DND-41 (cell line): ENCODE data around the gene NUDT19.
A peak's percentile ranks its signal among the peaks of the same experiment; 100 is the strongest.
"Not testable (repeated sequence)": the region's sequence is repeated elsewhere in the genome, so short reads cannot be mapped to it uniquely, and the experiment has no call there.

Source experiments
- ATAC-seq: fragments of 200-7000 bp; cut with Tn5 transposase; 3 replicates; pipeline ENCODE4 v1.9.1; 2021; ENCODE audit warnings: low read depth; ENCODE audit not compliant: insufficient read depth
- DNase-seq: peaks from one replicate; pipeline ENCODE4 v3.0.0-alpha.2; 2020
- H2AFZ ChIP-seq: 2 replicates; pipeline ENCODE4 v1.6.0; 2012; ENCODE audit warnings: low read depth, low read length
- H3K27ac ChIP-seq: 2 replicates; pipeline ENCODE4 v1.5.1; 2012; ENCODE audit warnings: low read length, inconsistent platforms
- H3K27me3 ChIP-seq: fragments of 200-600 bp; sonication (generic); 2 replicates; pipeline ENCODE4 v1.6.0; 2012; ENCODE audit warnings: low read length, mild to moderate bottlenecking, inconsistent platforms; ENCODE audit not compliant: insufficient read depth, poor library complexity
- H3K36me3 ChIP-seq: 2 replicates; pipeline ENCODE4 v1.5.1; 2012; ENCODE audit warnings: low read length, inconsistent platforms; ENCODE audit not compliant: insufficient read depth
- H3K4me1 ChIP-seq: 2 replicates; pipeline ENCODE4 v1.5.1; 2012; ENCODE audit warnings: mild to moderate bottlenecking, low read length; ENCODE audit not compliant: insufficient read depth
- H3K4me2 ChIP-seq: 2 replicates; pipeline ENCODE4 v1.6.0; 2012; ENCODE audit warnings: mild to moderate bottlenecking, moderate library complexity, low read length, inconsistent platforms; ENCODE audit not compliant: insufficient read depth
- H3K4me3 ChIP-seq, 2 experiments: fragments of 200-600 bp in 1 of 2; shearing (Covaris generic) in 1 of 2; 2 replicates each; pipeline ENCODE4 v1.5.1; 2012 to 2016; ENCODE audit warnings: inconsistent platforms in 2 of 2, low read length in 2 of 2, mild to moderate bottlenecking in 2 of 2, low read depth in 1 of 2, moderate library complexity in 1 of 2
- H3K79me2 ChIP-seq: 2 replicates; pipeline ENCODE4 v1.6.0; 2012; ENCODE audit warnings: low read length, inconsistent platforms; ENCODE audit not compliant: insufficient read depth
- H3K9ac ChIP-seq: 2 replicates; pipeline ENCODE4 v1.6.0; 2012; ENCODE audit warnings: low read depth, mild to moderate bottlenecking, inconsistent platforms, low read length, moderate library complexity
- H3K9me3 ChIP-seq: 2 replicates; pipeline ENCODE4 v1.5.1; 2012; ENCODE audit warnings: low read length, moderate library complexity, mild to moderate bottlenecking, inconsistent platforms; ENCODE audit not compliant: insufficient read depth, severe bottlenecking
- H4K20me1 ChIP-seq: 2 replicates; pipeline ENCODE4 v1.6.0; 2012; ENCODE audit warnings: low read length; ENCODE audit not compliant: insufficient read depth
- CTCF ChIP-seq: IDR thresholded peaks from 2 replicates; pipeline ENCODE4 v1.5.1; 2012; ENCODE audit warnings: borderline replicate concordance, low read length, moderate library complexity, mild to moderate bottlenecking; ENCODE audit not compliant: poor library complexity, severe bottlenecking; ENCODE audit errors: extremely low read depth
- EZH2 ChIP-seq: IDR thresholded peaks from 3 replicates; pipeline ENCODE4 v1.6.1; 2012; ENCODE audit warnings: borderline replicate concordance, low read depth, mild to moderate bottlenecking, moderate library complexity, low read length, inconsistent platforms; ENCODE audit not compliant: severe bottlenecking

NUDT19 gene

GRCh38 chr19:32688311-32688710 lies 3.3 kb upstream of the NUDT19 start:
- peaks cover 8% of the 10 kb centered on the region; the same call in 1 of the 2 replicates for H3K36me3 ChIP-seq
- H3K4me3 ChIP-seq, result no peak overlapping the region
- no peak overlapping the region for H3K4me2 ChIP-seq
- no peak for TF ChIP-seq EZH2
- TF ChIP-seq CTCF, result no peak
- H3K27ac ChIP-seq, result no peak overlapping the region
- H3K9me3 ChIP-seq, result peaks cover 2% of the 10 kb centered on the region
- DNase-seq, result no peak
- peaks cover 25% of the 10 kb centered on the region for H3K4me1 ChIP-seq
- peaks cover 3% of the 10 kb centered on the region; the same call in 1 of the 2 replicates for H4K20me1 ChIP-seq
- H3K9ac ChIP-seq, result no peak overlapping the region
- H2AFZ ChIP-seq, result no peak overlapping the region
- H3K79me2 ChIP-seq, result peaks cover 23% of the 10 kb centered on the region
- ATAC-seq, result no peak
- H3K27me3 ChIP-seq, result no peaks in the 10 kb centered on the region

- DNase-seq (peak; percentile 67), ATAC-seq (peak; percentile 55)
- Histone ChIP-seq H3K9me3 (peaks cover 2% of the 10 kb centered on the region), H2AFZ (peak overlapping the region; percentile 80), H3K36me3 (peaks cover 29% of the 10 kb centered on the region), H3K9ac (peak overlapping the region; percentile 94), H3K4me1 (peaks cover 45% of the 10 kb centered on the region), H3K27ac (peak overlapping the region; percentile 71), H3K4me2 (peak overlapping the region; percentile 75), H4K20me1 (peaks cover 15% of the 10 kb centered on the region), H3K27me3 (no peaks in the 10 kb centered on the region), H3K4me3 (peak overlapping the region; percentile 46 to 89; a peak in 3 of 4 replicates), H3K79me2 (peaks cover 59% of the 10 kb centered on the region)
- no peak for TF ChIP-seq EZH2
- TF ChIP-seq CTCF, result no peak
Measured at GRCh38 chr19:32691952-32692726, 518 bp downstream of the NUDT19 start.

GRCh38 chr19:32692727-32693061 lies 1.1 kb downstream of the NUDT19 start:
- Histone ChIP-seq H3K4me2 (peak overlapping the region; percentile 75), H3K4me1 (peaks cover 45% of the 10 kb centered on the region), H3K9me3 (peaks cover 2% of the 10 kb centered on the region), H3K79me2 (peaks cover 64% of the 10 kb centered on the region), H2AFZ (peak overlapping the region; percentile 80), H3K27ac (peak overlapping the region; percentile 71), H3K36me3 (peaks cover 35% of the 10 kb centered on the region), H3K27me3 (no peaks in the 10 kb centered on the region), H4K20me1 (peaks cover 18% of the 10 kb centered on the region), H3K4me3 (peak overlapping the region; percentile 46 to 89; a peak in 3 of 4 replicates), H3K9ac (peak overlapping the region; percentile 94)
- ATAC-seq (peak; percentile 20), DNase-seq (no peak)
- no peak for TF ChIP-seq EZH2

GRCh38 chr19:32693151-32694108 lies 1.8 kb downstream of the NUDT19 start:
- Histone ChIP-seq H3K36me3 (peaks cover 40% of the 10 kb centered on the region), H3K79me2 (peaks cover 69% of the 10 kb centered on the region), H3K4me3 (peak overlapping the region; percentile 46 to 89; a peak in 3 of 4 replicates), H3K27ac (peak overlapping the region; percentile 71; the same call in 1 of the 2 replicates), H4K20me1 (peaks cover 18% of the 10 kb centered on the region), H2AFZ (0 out of 2 replicates have a peak overlapping the region, but pooled peaks have one; percentile 80), H3K4me2 (peak overlapping the region; percentile 75), H3K9ac (peak overlapping the region; percentile 94), H3K4me1 (peaks cover 45% of the 10 kb centered on the region)
- not testable (repeated sequence) for H3K9me3 ChIP-seq, H3K27me3 ChIP-seq, ATAC-seq
- DNase-seq, result peak; percentile 60

GRCh38 chr19:32694316-32694715 lies 2.7 kb downstream of the NUDT19 start:
- H2AFZ ChIP-seq, DNase-seq, H3K27me3 ChIP-seq, ATAC-seq, H3K27ac ChIP-seq, H3K9me3 ChIP-seq, H3K9ac ChIP-seq: not testable (repeated sequence)
- Histone ChIP-seq H3K79me2 (peaks cover 75% of the 10 kb centered on the region), H3K4me3 (peak overlapping the region in 1 of 2 experiments; percentile 37; a peak in 2 of 4 replicates), H3K36me3 (peaks cover 49% of the 10 kb centered on the region), H4K20me1 (peaks cover 18% of the 10 kb centered on the region), H3K4me1 (peaks cover 45% of the 10 kb centered on the region), H3K4me2 (peak overlapping the region; percentile 75)

- ATAC-seq, H3K9me3 ChIP-seq, H3K27me3 ChIP-seq, H3K9ac ChIP-seq, DNase-seq, H3K27ac ChIP-seq, H2AFZ ChIP-seq: not testable (repeated sequence)
- Histone ChIP-seq H3K4me2 (peak overlapping the region; percentile 75; the same call in 1 of the 2 replicates), H3K36me3 (peaks cover 54% of the 10 kb centered on the region), H3K4me3 (peak overlapping the region in 1 of 2 experiments; percentile 37; a peak in 1 of 4 replicates), H4K20me1 (peaks cover 18% of the 10 kb centered on the region), H3K4me1 (peaks cover 45% of the 10 kb centered on the region), H3K79me2 (peaks cover 80% of the 10 kb centered on the region)
Measured at GRCh38 chr19:32694851-32695250, 3.2 kb downstream of the NUDT19 start.
